OCI-LY1 (cell line): Measurements from ENCODE around the gene FBXO11.

Source experiments
- H2AFZ ChIP-seq: fragments of 200-600 bp; sonication (generic), shearing (Covaris generic); 2 replicates; pipeline ENCODE4 v1.6.0; 2014; ENCODE audit warnings: antibody characterized with exemption, mild to moderate bottlenecking, low read length
- H3F3A ChIP-seq: fragments of 200-600 bp; sonication (generic), shearing (Covaris generic); 2 replicates; pipeline ENCODE4 v1.6.0; 2014; ENCODE audit warnings: mild to moderate bottlenecking, antibody characterized with exemption, low read length, moderate library complexity; ENCODE audit not compliant: insufficient read depth
- H3K27ac ChIP-seq: fragments of 200-600 bp; sonication (generic); 2 replicates; pipeline ENCODE4 v1.5.1; 2014; ENCODE audit warnings: low read length, mixed run types, mild to moderate bottlenecking, low read depth; ENCODE audit not compliant: poor library complexity, severe bottlenecking
- H3K27me3 ChIP-seq: fragments of 200-600 bp; sonication (generic); 2 replicates; pipeline ENCODE4 v1.6.0; 2014; ENCODE audit warnings: antibody characterized with exemption, mild to moderate bottlenecking, low read length, moderate library complexity; ENCODE audit not compliant: insufficient read depth
- H3K36me3 ChIP-seq: fragments of 200-600 bp; sonication (generic); 2 replicates; pipeline ENCODE4 v1.6.1; 2014; ENCODE audit warnings: mild to moderate bottlenecking, antibody characterized with exemption, low read length, moderate library complexity, mixed read lengths; ENCODE audit not compliant: insufficient read depth
- H3K4me1 ChIP-seq: fragments of 200-600 bp; sonication (generic); 2 replicates; pipeline ENCODE4 v1.5.1; 2014; ENCODE audit warnings: mild to moderate bottlenecking, low read length, moderate library complexity; ENCODE audit not compliant: insufficient read depth, severe bottlenecking
- H3K4me2 ChIP-seq: fragments of 200-600 bp; sonication (generic), shearing (Covaris generic); 2 replicates; pipeline ENCODE4 v1.6.1; 2014; ENCODE audit warnings: low read length
- H3K4me3 ChIP-seq: fragments of 200-600 bp; sonication (generic); 2 replicates; pipeline ENCODE4 v1.5.1; 2014; ENCODE audit warnings: low read length, low read depth, mild to moderate bottlenecking, mixed read lengths; ENCODE audit not compliant: poor library complexity, severe bottlenecking
- H3K79me2 ChIP-seq: fragments of 200-600 bp; shearing (Covaris generic); 2 replicates; pipeline ENCODE4 v1.6.1; 2016; ENCODE audit warnings: mixed run types, low read length, mixed read lengths; ENCODE audit not compliant: insufficient read depth
- H3K9ac ChIP-seq: fragments of 200-600 bp; sonication (generic), shearing (Covaris generic); 2 replicates; pipeline ENCODE4 v1.6.1; 2014; ENCODE audit warnings: mild to moderate bottlenecking, low read length, mixed read lengths
- H3K9me2 ChIP-seq: fragments of 200-600 bp; sonication (generic), shearing (Covaris generic); 2 replicates; pipeline ENCODE4 v1.6.1; 2014; ENCODE audit warnings: low read depth, mild to moderate bottlenecking, low read length, mixed read lengths
- H3K9me3 ChIP-seq: fragments of 200-600 bp; shearing (Covaris generic); 2 replicates; pipeline ENCODE4 v1.6.1; 2014; ENCODE audit warnings: low read length, mixed read lengths
- H4K20me1 ChIP-seq: fragments of 200-600 bp; sonication (generic), shearing (Covaris generic); 2 replicates; pipeline ENCODE4 v1.6.0; 2016; ENCODE audit warnings: mild to moderate bottlenecking, low read length; ENCODE audit not compliant: insufficient read depth
- CTCF ChIP-seq: fragments of 200-600 bp; sonication (generic), shearing (Covaris generic); IDR thresholded peaks from 2 replicates; pipeline ENCODE4 v1.5.1; 2017; ENCODE audit warnings: mild to moderate bottlenecking, antibody characterized with exemption, low read length, moderate library complexity, mixed read lengths
- EZH2 ChIP-seq: fragments of 200-600 bp; sonication (generic), shearing (Covaris generic); IDR thresholded peaks from 2 replicates; pipeline ENCODE4 v1.8.0; 2017; ENCODE audit warnings: borderline replicate concordance, mixed run types, mild to moderate bottlenecking, antibody characterized with exemption, low read length, moderate library complexity, mixed read lengths

The FBXO11 gene

GRCh38 chr2:47876912-47877311 is 29.4 kb downstream of the FBXO11 start:
- Histone ChIP-seq H2AFZ (no peak overlapping the region), H3K4me2 (no peak overlapping the region), H4K20me1 (no peaks in the 10 kb centered on the region; the same call in 1 of the 2 replicates), H3K36me3 (peaks cover 25% of the 10 kb centered on the region; the same call in 1 of the 2 replicates), H3K27me3 (no peaks in the 10 kb centered on the region), H3K4me1 (no peaks in the 10 kb centered on the region), H3K4me3 (no peak overlapping the region), H3K27ac (no peak overlapping the region), H3K9me3 (no peaks in the 10 kb centered on the region), H3K9me2 (no peaks in the 10 kb centered on the region), H3K79me2 (peaks cover 86% of the 10 kb centered on the region), H3F3A (no peaks in the 10 kb centered on the region; the same call in 1 of the 2 replicates), H3K9ac (no peak overlapping the region)
- TF ChIP-seq EZH2 (no peak), CTCF (no peak)

GRCh38 chr2:47872941-47873340 is 33.4 kb downstream of the FBXO11 start:
- Histone ChIP-seq H3F3A (peaks cover 3% of the 10 kb centered on the region; the same call in 1 of the 2 replicates), H3K9me2 (no peaks in the 10 kb centered on the region), H4K20me1 (peaks cover 2% of the 10 kb centered on the region; the same call in 1 of the 2 replicates), H3K9me3 (no peaks in the 10 kb centered on the region), H3K4me1 (no peaks in the 10 kb centered on the region), H3K27me3 (no peaks in the 10 kb centered on the region), H3K4me3 (no peak overlapping the region), H3K9ac (no peak overlapping the region), H2AFZ (no peak overlapping the region), H3K36me3 (peaks cover 50% of the 10 kb centered on the region; the same call in 1 of the 2 replicates), H3K79me2 (peaks cover 86% of the 10 kb centered on the region), H3K27ac (no peak overlapping the region), H3K4me2 (no peak overlapping the region)
- TF ChIP-seq EZH2 (no peak), CTCF (no peak)

- Histone ChIP-seq H3K4me2 (no peak overlapping the region), H3K79me2 (peaks cover 87% of the 10 kb centered on the region), H3K9me2 (no peaks in the 10 kb centered on the region), H3K4me1 (peaks cover 10% of the 10 kb centered on the region), H3K27ac (no peak overlapping the region), H3F3A (peaks cover 3% of the 10 kb centered on the region; the same call in 1 of the 2 replicates), H2AFZ (no peak overlapping the region), H3K9ac (no peak overlapping the region), H3K36me3 (peaks cover 45% of the 10 kb centered on the region; the same call in 1 of the 2 replicates), H4K20me1 (peaks cover 2% of the 10 kb centered on the region; the same call in 1 of the 2 replicates), H3K9me3 (no peaks in the 10 kb centered on the region), H3K27me3 (no peaks in the 10 kb centered on the region), H3K4me3 (no peak overlapping the region)
- no peak for TF ChIP-seq EZH2
- no peak for TF ChIP-seq CTCF
Observed at GRCh38 chr2:47870641-47871540, 35.4 kb downstream of the FBXO11 start.
